IMR-90 (cell line): Measurements from ENCODE around the gene FAM151A. TPM values are rescaled to one million over a fixed set of nuclear protein-coding genes. Genes with fewer than 3 reads are reported as not detected.
A peak's percentile ranks its signal among the peaks of the same experiment; 100 is the strongest.

ENCODE experiments used
- ATAC-seq: fragments of 200-7000 bp; cut with Tn5 transposase; 2 replicates; pipeline ENCODE4 v1.9.1; 2020; ENCODE audit warnings: low read depth, mild to moderate bottlenecking, moderate library complexity
- BruUV-seq: library from RNA; stranded (reverse); fragments of 400-500 nt; replicated peaks from 2 replicates; lab custom pipeline; 2021; lab: Mats Ljungman, UMichigan
- CTCF ChIA-PET: fragments of 300-600 bp; formaldehyde crosslinking; extraction: SDS; loops from one replicate; lab custom pipeline; 2021; ENCODE audit warnings: antibody characterized with exemption; lab: Yijun Ruan, JAX
- POLR2A ChIA-PET: fragments of 300-600 bp; sonication (Branson Sonifier 250); formaldehyde crosslinking; loops from one replicate; lab custom pipeline; 2022; ENCODE audit warnings: antibody characterized with exemption; ENCODE audit not compliant: unreplicated experiment; lab: Charles Lee
- DNase-seq: peaks from one replicate; pipeline ENCODE4 v3.0.0; 2013
- H2AFZ ChIP-seq: replicated peaks from 2 replicates; pipeline ENCODE3; 2013; ENCODE audit warnings: low read length, mild to moderate bottlenecking; ENCODE audit not compliant: poor library complexity
- H2AK5ac ChIP-seq: 2 replicates; pipeline ENCODE4 v1.6.1; 2013; ENCODE audit warnings: low read depth, low read length, inconsistent platforms
- H2AK9ac ChIP-seq: replicated peaks from 2 replicates; pipeline ENCODE3; 2013; ENCODE audit warnings: mild to moderate bottlenecking, low read depth, low read length, moderate library complexity; ENCODE audit not compliant: poor library complexity
- H2BK120ac ChIP-seq: 2 replicates; pipeline ENCODE4 v1.6.1; 2013; ENCODE audit warnings: low read depth, low read length, inconsistent platforms
- H2BK15ac ChIP-seq: 3 replicates; pipeline ENCODE4 v1.6.1; 2013; ENCODE audit warnings: low read depth, low read length, inconsistent platforms
- H2BK20ac ChIP-seq: 2 replicates; pipeline ENCODE4 v1.6.1; 2013; ENCODE audit warnings: low read depth, mild to moderate bottlenecking, inconsistent platforms, low read length, moderate library complexity
- H2BK5ac ChIP-seq: 2 replicates; pipeline ENCODE4 v1.6.1; 2013; ENCODE audit warnings: mild to moderate bottlenecking, low read depth, low read length, inconsistent platforms; ENCODE audit not compliant: poor library complexity, severe bottlenecking
- H3K14ac ChIP-seq: replicated peaks from 2 replicates; pipeline ENCODE4 v1.6.1; 2013; ENCODE audit warnings: low read depth, low read length, inconsistent platforms
- H3K18ac ChIP-seq: 2 replicates; pipeline ENCODE4 v1.6.1; 2013; ENCODE audit warnings: low read depth, low read length, control low read depth
- H3K23ac ChIP-seq: 2 replicates; pipeline ENCODE4 v1.6.1; 2013; ENCODE audit warnings: low read depth, low read length, inconsistent platforms
- H3K27ac ChIP-seq: 2 replicates; pipeline ENCODE4 v1.5.1; 2013; ENCODE audit warnings: mild to moderate bottlenecking, control low read depth, low read length; ENCODE audit not compliant: insufficient read depth
- H3K27me3 ChIP-seq: 2 replicates; pipeline ENCODE4 v1.6.1; 2013; ENCODE audit warnings: low read length; ENCODE audit not compliant: control insufficient read depth, insufficient read depth
- H3K36me3 ChIP-seq: 2 replicates; pipeline ENCODE4 v1.6.1; 2013; ENCODE audit warnings: low read length, mixed read lengths; ENCODE audit not compliant: control insufficient read depth, insufficient read depth
- H3K4ac ChIP-seq: 2 replicates; pipeline ENCODE4 v1.6.1; 2013; ENCODE audit warnings: low read depth, low read length, inconsistent platforms
- H3K4me1 ChIP-seq: 2 replicates; pipeline ENCODE4 v1.6.1; 2013; ENCODE audit warnings: low read length, mixed read lengths; ENCODE audit not compliant: control insufficient read depth, insufficient read depth
- H3K4me2 ChIP-seq: 2 replicates; pipeline ENCODE4 v1.6.1; 2013; ENCODE audit warnings: low read depth, mild to moderate bottlenecking, control low read depth, low read length, moderate library complexity
- H3K4me3 ChIP-seq: 2 replicates; pipeline ENCODE4 v1.5.1; 2013; ENCODE audit warnings: low read depth, mild to moderate bottlenecking, control low read depth, low read length, moderate library complexity; ENCODE audit not compliant: insufficient read depth
- H3K56ac ChIP-seq: 2 replicates; pipeline ENCODE4 v1.6.1; 2013; ENCODE audit warnings: low read length, inconsistent platforms; ENCODE audit not compliant: insufficient read depth; ENCODE audit errors: extremely low read depth
- H3K79me1 ChIP-seq, 2 experiments: 2 replicates each; pipeline ENCODE4 v1.6.1; 2013; ENCODE audit warnings: low read length in 2 of 2, inconsistent platforms in 1 of 2, low read depth in 1 of 2
- H3K9ac ChIP-seq: 2 replicates; pipeline ENCODE4 v1.6.1; 2013; ENCODE audit warnings: low read depth, low read length, control low read depth
- H3K9me1 ChIP-seq: 2 replicates; pipeline ENCODE4 v1.6.1; 2013; ENCODE audit warnings: low read length, inconsistent platforms; ENCODE audit not compliant: insufficient read depth
- H3K9me3 ChIP-seq: 2 replicates; pipeline ENCODE4 v1.6.1; 2013; ENCODE audit warnings: low read length; ENCODE audit not compliant: control insufficient read depth, insufficient read depth
- H4K20me1 ChIP-seq: 2 replicates; pipeline ENCODE4 v1.6.1; 2013; ENCODE audit warnings: low read length, inconsistent platforms; ENCODE audit not compliant: insufficient read depth
- H4K5ac ChIP-seq: 2 replicates; pipeline ENCODE4 v1.6.1; 2013; ENCODE audit warnings: mild to moderate bottlenecking, low read depth, low read length, control low read depth
- H4K8ac ChIP-seq, 2 experiments: 2 replicates each; pipeline ENCODE4 v1.6.1; 2013; ENCODE audit warnings: low read depth in 2 of 2, low read length in 2 of 2, control low read depth in 1 of 2, inconsistent platforms in 1 of 2
- H4K91ac ChIP-seq: 2 replicates; pipeline ENCODE4 v1.6.1; 2013; ENCODE audit warnings: low read depth, low read length, inconsistent platforms; ENCODE audit not compliant: insufficient read depth
- NFE2L2 ChIP-seq: fragments of 150-350 bp; IDR thresholded peaks from 2 replicates; pipeline ENCODE4 v1.6.1; 2016; ENCODE audit warnings: low read depth, mild to moderate bottlenecking, low read length
- RFX5 ChIP-seq: IDR thresholded peaks from 2 replicates; pipeline ENCODE4 v1.8.0; 2012; ENCODE audit warnings: low read depth, mild to moderate bottlenecking, low read length, moderate library complexity
- WGBS, 2 experiments: methylation state at CpG; one replicate each; pipeline versions ENCODE4 v1.1.5 to v1.1.7; 2013; ENCODE audit warnings: missing lambda C conversion rate in 2 of 2; ENCODE audit not compliant: insufficient read length in 1 of 2; ENCODE audit errors: extremely low coverage in 2 of 2; 5-methylcytosine and 5-hydroxymethylcytosine counted together
- dilution Hi-C: fragments of 300-500 bp; cut with HindIII; formaldehyde crosslinking; loops from one replicate; pipeline ENCODE4 v1.14.3; 2018; ENCODE audit warnings: low sequenced_read_pairs; ENCODE audit not compliant: unreplicated experiment
- in situ Hi-C: fragments of 300-500 bp; cut with MboI; formaldehyde crosslinking; loops from 3 replicates; pipeline ENCODE4 v1.14.3; 2019; ENCODE audit warnings: low sequenced_read_pairs, inconsistent platforms, mixed read lengths
- intact Hi-C: fragments of 100-400 bp; cut with micrococcal nuclease; formaldehyde crosslinking; loops from 2 replicates; pipeline ENCODE4 v1.10.0; 2022
- polyA plus RNA-seq, 3 experiments: library from polyadenylated mRNA; depleted of rRNA; stranded (reverse); fragments of >200 nt; gene quantifications; 2 replicates each; pipeline ENCODE4 v1.2.3, GENCODE V29; 2012; ENCODE audit warnings: low replicate concordance in 1 of 3
- total RNA-seq: library from RNA; depleted of rRNA; stranded (reverse); fragments of >200 nt; gene quantifications from 2 replicates; pipeline ENCODE4 v1.2.3, GENCODE V29; 2012

The FAM151A gene
- total and polyA plus RNA-seq, 2 of the 4 experiments (the other 2 are of a cell fraction) = not detected

GRCh38 chr1:54653036-54653435 is 29.7 kb upstream of the FAM151A start:
- no peak overlapping the region for H3K4me2 ChIP-seq
- in situ Hi-C loops = no loop called here

More at GRCh38 chr1:54653036-54653435, 29.7 kb upstream of the FAM151A start:
- no peaks in the 10 kb centered on the region for H3K9me1 ChIP-seq
- H3K4me1 ChIP-seq = no peaks in the 10 kb centered on the region
- H4K20me1 ChIP-seq = no peaks in the 10 kb centered on the region
- H3K9ac ChIP-seq = no peak overlapping the region
- no peak overlapping the region for H3K23ac ChIP-seq
- WGBS, 2 experiments = 14% methylated on average over 1 of the region's 4 CpGs; no CpG with 5 or more reads in 1 of the 2 experiments
- no peak overlapping the region for H4K5ac ChIP-seq
- intact Hi-C loops = no loop called here
- dilution Hi-C loops = no loop called here
- H3K56ac ChIP-seq = no peak overlapping the region
- DNase-seq = peak; percentile 13
- H3K4ac ChIP-seq = no peak overlapping the region
- no peaks in the 10 kb centered on the region; the same call in 1 of the 2 replicates for H3K9me3 ChIP-seq
- TF ChIP-seq RFX5 (no peak), NFE2L2 (no peak)
- no peak overlapping the region for H3K27ac ChIP-seq
- CTCF ChIA-PET = no interaction called here
- H2AK5ac ChIP-seq = no peak overlapping the region
- no peak overlapping the region for H2AK9ac ChIP-seq
- no peak overlapping the region for H3K14ac ChIP-seq
- H3K27me3 ChIP-seq = peaks cover 34% of the 10 kb centered on the region
- H2BK15ac ChIP-seq = no peak overlapping the region
- H3K79me1 ChIP-seq = no peaks in the 10 kb centered on the region
- no peak overlapping the region for H3K18ac ChIP-seq
- ATAC-seq = peak; percentile 85
- no TSS peak for BruUV-seq
- no peak overlapping the region for H2BK120ac ChIP-seq
- H2BK20ac ChIP-seq = no peak overlapping the region
- no peak overlapping the region for H3K4me3 ChIP-seq
- no peaks in the 10 kb centered on the region for H3K36me3 ChIP-seq
- H4K8ac ChIP-seq = no peak overlapping the region
- H2AFZ ChIP-seq = no peak overlapping the region
- no peak overlapping the region for H2BK5ac ChIP-seq
- no peak overlapping the region for H4K91ac ChIP-seq
- POLR2A ChIA-PET = no interaction called here
